ENCODE measurements around the gene NEK7. TPM values are rescaled to one million over a fixed set of nuclear protein-coding genes. Genes with fewer than 3 reads are reported as not detected.
"Not testable (repeated sequence)": the region's sequence is repeated elsewhere in the genome, so short reads cannot be mapped to it uniquely, and the experiment has no call there.

Gene NEK7
- total RNA-seq, 1 donor from 2014 or later: 62.7 TPM

GRCh38 chr1:198212675-198213074 is 55.9 kb downstream of the NEK7 start:
- Mint-ChIP-seq H3K4me3 (ENCODE audit: unreplicated experiment) (no peak overlapping the region), H3K27me3 (ENCODE audit: low read depth) (no peaks in the 10 kb centered on the region), H3K4me1 (ENCODE audit: low read depth) (peaks cover 10% of the 10 kb centered on the region), H3K36me3 (ENCODE audit: low read depth) (peaks cover 14% of the 10 kb centered on the region), H3K9me3 (ENCODE audit: low read depth) (peaks cover 34% of the 10 kb centered on the region), H3K27ac (ENCODE audit: unreplicated experiment) (no peak overlapping the region)
- DNase-seq (ENCODE audit: low spot score): no peak
- no peak for TF ChIP-seq CTCF (IDR thresholded peaks at IDR 0.05)

- no peak overlapping the region for H3K4me3 Mint-ChIP-seq (ENCODE audit: unreplicated experiment)
- no peak overlapping the region for H3K27ac Mint-ChIP-seq (ENCODE audit: unreplicated experiment)
- H3K36me3 Mint-ChIP-seq (ENCODE audit: low read depth): peaks cover 14% of the 10 kb centered on the region
- no peak for DNase-seq (ENCODE audit: low spot score)
- peaks cover 10% of the 10 kb centered on the region for H3K4me1 Mint-ChIP-seq (ENCODE audit: low read depth)
- peaks cover 41% of the 10 kb centered on the region for H3K9me3 Mint-ChIP-seq (ENCODE audit: low read depth)
- TF ChIP-seq CTCF (IDR thresholded peaks at IDR 0.05): no peak
- no peaks in the 10 kb centered on the region for H3K27me3 Mint-ChIP-seq (ENCODE audit: low read depth)
Observed at GRCh38 chr1:198214924-198215323, 58.1 kb downstream of the NEK7 start.

- H3K27ac Mint-ChIP-seq (ENCODE audit: unreplicated experiment): peak overlapping the region; percentile 34
- H3K27me3 Mint-ChIP-seq (ENCODE audit: low read depth): no peaks in the 10 kb centered on the region
- TF ChIP-seq CTCF (IDR thresholded peaks at IDR 0.05): no peak
- peaks cover 6% of the 10 kb centered on the region for H3K36me3 Mint-ChIP-seq (ENCODE audit: low read depth)
- H3K4me1 Mint-ChIP-seq (ENCODE audit: low read depth): peaks cover 21% of the 10 kb centered on the region
- no peak overlapping the region for H3K4me3 Mint-ChIP-seq (ENCODE audit: unreplicated experiment)
- no peak for DNase-seq (ENCODE audit: low spot score)
- H3K9me3 Mint-ChIP-seq (ENCODE audit: low read depth): peaks cover 27% of the 10 kb centered on the region
Observed at GRCh38 chr1:198220428-198220827, 63.6 kb downstream of the NEK7 start.

GRCh38 chr1:198227010-198227409 is 70.2 kb downstream of the NEK7 start:
- peaks cover 24% of the 10 kb centered on the region for H3K4me1 Mint-ChIP-seq (ENCODE audit: low read depth)
- not testable (repeated sequence) for H3K36me3 Mint-ChIP-seq (ENCODE audit: low read depth); H3K9me3 Mint-ChIP-seq (ENCODE audit: low read depth); H3K4me3 Mint-ChIP-seq (ENCODE audit: unreplicated experiment); H3K27me3 Mint-ChIP-seq (ENCODE audit: low read depth); DNase-seq (ENCODE audit: low spot score); H3K27ac Mint-ChIP-seq (ENCODE audit: unreplicated experiment)

GRCh38 chr1:198227454-198227853 is 70.7 kb downstream of the NEK7 start:
- H3K36me3 Mint-ChIP-seq (ENCODE audit: low read depth); DNase-seq (ENCODE audit: low spot score); H3K27ac Mint-ChIP-seq (ENCODE audit: unreplicated experiment); H3K27me3 Mint-ChIP-seq (ENCODE audit: low read depth); H3K9me3 Mint-ChIP-seq (ENCODE audit: low read depth); H3K4me3 Mint-ChIP-seq (ENCODE audit: unreplicated experiment): not testable (repeated sequence)
- H3K4me1 Mint-ChIP-seq (ENCODE audit: low read depth): peaks cover 26% of the 10 kb centered on the region

GRCh38 chr1:198228925-198229324 is 72.1 kb downstream of the NEK7 start:
- H3K27me3 Mint-ChIP-seq (ENCODE audit: low read depth): no peaks in the 10 kb centered on the region
- H3K27ac Mint-ChIP-seq (ENCODE audit: unreplicated experiment): no peak overlapping the region
- no peaks in the 10 kb centered on the region for H3K9me3 Mint-ChIP-seq (ENCODE audit: low read depth)
- H3K4me1 Mint-ChIP-seq (ENCODE audit: low read depth): peaks cover 28% of the 10 kb centered on the region
- H3K4me3 Mint-ChIP-seq (ENCODE audit: unreplicated experiment): no peak overlapping the region
- DNase-seq (ENCODE audit: low spot score): no peak
- no peaks in the 10 kb centered on the region for H3K36me3 Mint-ChIP-seq (ENCODE audit: low read depth)
- TF ChIP-seq CTCF (IDR thresholded peaks at IDR 0.05): no peak

Measured in chondrocyte (in vitro differentiated cells).